Muscle of arm (tissue), 12 donors: ENCODE data around the gene KLB. TPM values are rescaled to one million over a fixed set of nuclear protein-coding genes. Genes with fewer than 3 reads are reported as not detected.
A peak's percentile ranks its signal among the peaks of the same experiment; 100 is the strongest.

Experiments used
- DNase-seq: peaks from one replicate; pipeline ENCODE4 v3.0.0-alpha.2; 2013
- polyA plus RNA-seq, 12 donors: library from polyadenylated mRNA; unstranded; fragments of 120-200 nt; gene quantifications; one replicate each; pipeline ENCODE4 v1.2.1, GENCODE V29; 2013; ENCODE audit not compliant: insufficient read length in 12 of 12

The KLB gene
- polyA plus RNA-seq, 12 donors, result 0.04 to 0.23 (median 0.06) TPM; not detected in 3

GRCh38 chr4:39458505-39459300 lies 52.0 kb downstream of the KLB start, which contains the start of the genes LIAS and RPL9:
Gene LIAS (plus strand): TSS chr4:39459056. CDS start chr4:39459118, 62 bp downstream.
Gene RPL9 (minus strand): TSS chr4:39458922. CDS start chr4:39458439, 483 bp downstream.
- DNase-seq, result peak; percentile 99

GRCh38 chr4:39464886-39465501 lies 58.3 kb downstream of the KLB start:
- DNase-seq, result no peak

- no peak for DNase-seq
These were observed 60.0 kb downstream of the KLB start for GRCh38 chr4:39466747-39467146.

GRCh38 chr4:39467464-39467863 lies 60.7 kb downstream of the KLB start:
- DNase-seq, result no peak

GRCh38 chr4:39469429-39470077 lies 62.8 kb downstream of the KLB start:
- DNase-seq, result peak; percentile 53

- no peak for DNase-seq
These were observed 63.7 kb downstream of the KLB start for GRCh38 chr4:39470402-39470801.

- no peak for DNase-seq
These were observed 65.7 kb downstream of the KLB start for GRCh38 chr4:39472396-39472795.

- DNase-seq, result no peak
These were observed 69.6 kb downstream of the KLB start for GRCh38 chr4:39476187-39476895.

- DNase-seq, result no peak
These were observed 73.5 kb downstream of the KLB start for GRCh38 chr4:39480251-39480650.

- DNase-seq, result no peak
These were observed 74.4 kb downstream of the KLB start for GRCh38 chr4:39480902-39481695.

- DNase-seq, result no peak
These were observed 78.0 kb downstream of the KLB start for GRCh38 chr4:39484582-39485272.

- DNase-seq, result no peak
These were observed 79.6 kb downstream of the KLB start for GRCh38 chr4:39486221-39486804.

- DNase-seq, result no peak
These were observed 83.6 kb downstream of the KLB start for GRCh38 chr4:39490322-39490721.

GRCh38 chr4:39494354-39494753 lies 87.6 kb downstream of the KLB start:
- no peak for DNase-seq

GRCh38 chr4:39495446-39496213 lies 88.9 kb downstream of the KLB start:
- DNase-seq, result peak; percentile 8

GRCh38 chr4:39497909-39498726 lies 91.4 kb downstream of the KLB start:
- DNase-seq, result no peak

- no peak for DNase-seq
These were observed 91.9 kb downstream of the KLB start for GRCh38 chr4:39498727-39499020.
